Cardiac septum (tissue), 1 donor: ENCODE data around the gene N4BP2L2. TPM values are rescaled to one million over a fixed set of nuclear protein-coding genes. Genes with fewer than 3 reads are reported as not detected.

Source experiments
- DNase-seq: peaks from one replicate; pipeline ENCODE4 v3.0.0-alpha.2; 2020; ENCODE audit warnings: low spot score
- intact Hi-C: fragments of 100-400 bp; cut with DNase I; formaldehyde crosslinking; loops from one replicate; pipeline ENCODE4 v1.14.0; 2022
- total RNA-seq: library from RNA; stranded (reverse); fragmentation: NEBNext Ultra II Directional; extraction: Animal tissue kit (Norgen Biotek cat#: 25700); gene quantifications from one replicate; pipeline ENCODE4 v1.2.1, GENCODE V29; 2021
- donor health status: DM: no; HTN: no; CAD: no.

N4BP2L2 gene
- total RNA-seq, 1 donor from 2014 or later = 132 TPM

GRCh38 chr13:32537580-32538142, 934 bp downstream of the N4BP2L2 start:
- intact Hi-C loops = no loop called here
- DNase-seq = no peak

DNA sequence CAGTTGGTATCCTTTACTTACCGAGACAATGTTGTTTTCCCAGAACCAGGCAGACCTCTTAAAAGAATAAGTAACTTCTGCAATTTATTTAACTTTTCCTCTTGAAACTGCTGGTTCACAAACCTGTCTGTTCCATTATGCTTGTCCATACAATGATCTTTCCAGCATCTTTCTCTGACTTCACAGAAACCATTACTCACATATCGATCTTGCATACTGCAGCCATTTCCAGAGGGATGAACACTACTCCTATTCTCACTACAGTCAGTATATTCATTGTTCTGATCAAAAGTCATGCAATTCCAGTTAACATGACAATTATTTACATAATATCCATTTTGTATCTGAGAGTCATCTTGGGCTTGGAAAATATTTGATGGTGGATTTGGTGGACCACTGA, 2.8 kb downstream of the N4BP2L2 start:
- intact Hi-C loops = no loop called here
- no peak for DNase-seq

DNA sequence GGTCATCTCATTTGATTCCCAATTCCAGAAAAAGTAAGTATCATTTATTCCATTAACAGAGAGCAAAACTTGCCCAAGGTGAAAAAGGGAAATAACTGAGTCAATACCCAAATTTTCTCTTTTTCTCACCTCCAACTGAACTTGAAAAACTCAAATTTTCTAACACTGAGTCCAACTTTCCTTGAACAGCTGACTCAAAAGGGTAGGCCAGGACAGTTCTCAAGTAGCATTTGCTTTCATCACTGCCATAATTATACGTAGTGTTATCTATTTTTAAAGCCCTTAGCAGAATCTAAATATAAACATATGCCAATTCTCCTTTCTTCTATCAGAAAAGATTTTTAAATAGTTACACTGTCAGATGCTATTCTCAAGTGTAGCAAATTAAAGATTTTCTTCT, 3.5 kb downstream of the N4BP2L2 start:
- DNase-seq = no peak
- intact Hi-C loops = no loop called here

- no peak for DNase-seq
- intact Hi-C loops = no loop called here
Measured at GRCh38 chr13:32530841-32531253, 7.7 kb downstream of the N4BP2L2 start.

DNA sequence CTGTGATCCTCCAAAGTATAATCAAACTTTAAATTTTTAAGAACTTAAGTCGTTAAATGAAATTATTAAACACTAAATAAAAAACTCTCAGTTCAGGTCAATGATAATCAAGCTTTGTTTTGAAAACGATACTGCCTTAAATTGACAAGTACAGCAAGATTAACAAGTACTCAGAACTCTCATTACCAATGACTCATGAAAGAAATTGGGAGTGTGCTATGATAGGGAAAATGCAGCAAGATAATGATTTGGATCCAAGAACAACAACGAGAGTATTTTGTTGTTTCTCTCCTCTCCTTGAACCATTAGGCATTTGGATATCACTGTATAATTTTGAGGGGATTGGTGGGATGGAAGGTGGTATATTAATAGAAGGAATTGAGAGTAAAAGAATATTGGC, 10.2 kb downstream of the N4BP2L2 start:
- intact Hi-C loops = no loop called here
- no peak for DNase-seq

DNA sequence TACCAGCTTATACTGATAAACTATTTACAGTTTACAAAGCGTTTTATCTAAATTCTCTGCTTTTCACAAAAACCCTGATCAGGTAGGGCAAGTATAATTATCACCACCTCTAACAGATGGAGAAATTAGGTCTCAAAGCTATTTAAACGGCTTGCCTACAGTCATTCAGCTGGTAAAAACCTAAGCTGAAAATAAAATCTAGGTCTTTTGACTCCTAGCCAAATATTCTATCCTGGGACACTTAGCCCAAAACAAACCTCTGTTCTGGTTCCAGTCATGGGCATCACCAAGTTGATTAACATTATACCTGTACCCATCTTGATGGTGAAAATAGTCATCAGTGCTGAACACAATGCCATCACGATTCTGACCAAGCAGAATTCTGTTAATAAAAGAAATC, 11.4 kb downstream of the N4BP2L2 start:
- DNase-seq = no peak
- intact Hi-C loops = no loop called here

- intact Hi-C loops = no loop called here
- no peak for DNase-seq
Measured at GRCh38 chr13:32525766-32526165, 12.8 kb downstream of the N4BP2L2 start.

DNA sequence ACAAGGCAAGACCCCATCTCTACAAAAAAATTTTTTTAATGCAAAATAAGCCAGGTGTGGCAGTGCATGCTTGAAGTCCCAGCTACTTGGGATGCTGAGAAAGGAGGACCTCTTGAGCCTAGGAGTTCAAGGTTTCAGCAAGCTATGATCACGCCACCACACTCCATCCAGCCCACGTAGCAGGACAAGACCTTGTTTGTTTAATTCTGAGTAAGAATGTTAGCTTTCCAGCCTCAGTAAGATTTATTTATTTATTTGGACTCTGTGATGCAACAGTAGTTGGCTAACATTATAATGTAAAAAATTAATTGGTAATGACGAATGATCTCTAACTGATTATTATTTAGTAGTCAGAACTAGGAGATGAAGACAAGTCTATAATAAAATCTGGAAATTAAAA, 23.3 kb downstream of the N4BP2L2 start:
- no peak for DNase-seq
- intact Hi-C loops = no loop called here

DNA sequence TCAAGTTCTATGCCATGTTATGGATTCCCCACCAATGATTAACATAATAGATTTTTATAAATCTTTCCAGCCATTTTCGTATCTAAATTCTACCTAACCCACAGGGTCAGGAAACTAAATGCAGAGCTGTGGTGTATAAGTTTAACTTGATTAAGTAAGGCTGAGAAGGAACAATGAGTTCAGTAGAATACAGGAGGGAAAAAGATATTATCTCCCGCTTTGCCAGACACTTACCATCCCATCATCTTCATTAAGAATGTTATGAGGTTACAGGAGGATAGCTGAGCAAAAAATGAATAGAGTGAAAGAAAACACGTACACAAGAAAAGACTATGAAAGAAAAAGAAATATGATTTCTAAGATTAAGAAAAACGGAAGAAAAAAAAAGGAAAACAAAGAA, 27.1 kb downstream of the N4BP2L2 start:
- no peak for DNase-seq

DNA sequence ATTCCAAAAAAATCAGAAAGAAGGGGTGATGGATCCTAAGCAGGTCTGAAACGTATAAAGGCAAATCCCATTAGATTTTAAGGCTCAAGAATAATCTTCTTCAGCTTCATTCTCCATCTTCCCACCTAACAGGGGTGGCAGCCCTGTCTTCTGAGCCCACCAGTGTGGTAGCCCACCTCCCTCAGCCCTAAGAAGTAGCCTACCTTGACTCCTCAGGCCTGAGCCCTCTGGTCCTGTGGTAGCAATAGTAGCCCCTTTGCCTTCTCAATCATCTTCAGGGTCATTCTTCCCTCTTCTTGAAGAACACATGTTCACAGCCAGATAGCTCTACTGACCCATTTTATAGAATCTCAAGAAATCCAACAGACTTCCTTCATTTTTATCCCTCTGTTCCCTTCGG, 33.7 kb downstream of the N4BP2L2 start:
- intact Hi-C loops = no loop called here
- no peak for DNase-seq

More for the DNA sequence above, 27.1 kb downstream of the N4BP2L2 start:
- intact Hi-C loops = no loop called here

DNA sequence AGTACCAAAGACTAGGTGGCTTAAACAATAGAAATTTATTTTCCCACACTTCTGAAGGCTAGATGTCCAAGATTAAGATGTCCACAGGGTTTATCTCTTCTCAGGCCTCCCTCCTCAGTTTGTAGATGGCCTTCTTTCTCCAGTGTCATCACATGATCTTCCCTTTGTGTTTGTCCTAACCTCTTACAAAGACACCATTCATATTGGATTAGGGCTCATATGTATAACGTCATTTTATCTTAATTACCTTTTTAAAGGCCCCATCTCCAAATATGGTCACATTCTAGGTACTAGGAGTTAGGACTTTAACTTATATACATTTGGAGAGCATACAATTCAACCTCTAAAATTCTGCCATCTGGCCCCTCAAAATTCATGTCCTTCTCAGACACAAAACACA, 34.3 kb downstream of the N4BP2L2 start:
- DNase-seq = no peak
- intact Hi-C loops = no loop called here

DNA sequence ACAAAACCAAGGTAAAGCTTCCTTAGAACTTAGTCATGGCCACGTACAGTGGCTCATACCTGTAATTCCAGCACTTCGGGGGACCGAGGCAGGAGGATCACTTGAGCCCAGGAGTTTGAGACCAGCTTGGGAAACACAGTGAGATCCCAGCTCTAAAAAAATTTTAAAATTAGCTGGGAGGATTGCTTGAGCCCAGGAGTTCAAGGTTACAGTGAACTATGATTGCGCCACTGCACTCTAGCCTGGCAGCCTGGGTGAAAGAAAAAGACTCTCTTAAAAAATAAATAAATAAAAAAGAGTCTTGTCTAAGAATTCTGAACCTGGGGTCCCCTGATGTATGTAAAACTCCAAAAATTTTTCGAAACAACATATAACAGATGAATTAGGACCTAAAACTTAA, 34.9 kb downstream of the N4BP2L2 start:
- no peak for DNase-seq
- intact Hi-C loops = no loop called here

DNA sequence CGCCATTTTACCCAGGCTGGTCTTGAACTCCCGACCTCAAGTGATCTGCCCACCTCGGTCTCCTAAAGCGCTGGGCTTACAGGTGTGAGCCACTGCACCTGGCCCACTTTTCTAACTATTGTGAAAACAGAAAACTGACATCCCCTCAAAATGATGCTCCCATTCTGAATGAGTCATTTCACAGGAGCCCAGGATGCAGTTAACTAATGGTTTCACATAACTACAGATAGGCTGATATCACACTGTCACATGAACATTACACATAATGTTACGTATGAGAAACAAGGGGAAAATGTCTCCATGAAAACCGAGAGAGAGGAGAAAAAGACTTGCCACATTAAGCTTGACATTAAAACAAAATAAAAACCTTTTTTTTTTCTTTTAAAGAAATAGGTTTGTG, 37.5 kb downstream of the N4BP2L2 start:
- DNase-seq = no peak
- intact Hi-C loops = no loop called here

GRCh38 chr13:32499538-32500210, 38.9 kb downstream of the N4BP2L2 start:
- intact Hi-C loops = no loop called here
- no peak for DNase-seq

- DNase-seq = no peak
Measured at GRCh38 chr13:32497589-32497988, 41.0 kb downstream of the N4BP2L2 start.

GRCh38 chr13:32496599-32497160, 41.9 kb downstream of the N4BP2L2 start:
- DNase-seq = no peak
- intact Hi-C loops = no loop called here

More at GRCh38 chr13:32497589-32497988, 41.0 kb downstream of the N4BP2L2 start:
- intact Hi-C loops = no loop called here

GRCh38 chr13:32495841-32496240, 42.8 kb downstream of the N4BP2L2 start:
- intact Hi-C loops = no loop called here
- no peak for DNase-seq

GRCh38 chr13:32495429-32495828, 43.2 kb downstream of the N4BP2L2 start:
- intact Hi-C loops = no loop called here
- DNase-seq = no peak

DNA sequence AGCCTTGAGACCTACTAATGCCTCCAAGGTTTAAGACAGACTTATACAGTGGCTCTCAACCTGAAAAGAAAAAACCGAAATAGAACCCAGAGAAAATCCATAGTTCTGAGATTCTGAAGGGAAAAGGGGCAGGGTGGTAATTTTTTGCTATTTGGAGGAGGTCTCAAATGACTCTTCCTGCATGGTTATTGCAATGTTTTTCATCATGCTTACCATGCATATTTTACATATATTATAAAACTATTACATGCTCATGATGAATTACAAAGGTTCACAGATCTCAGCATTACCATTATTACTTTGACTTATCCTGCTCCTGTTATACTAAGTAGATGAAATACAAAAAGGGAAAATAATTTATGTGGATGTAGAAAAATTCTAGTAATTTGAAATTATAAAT, 47.6 kb downstream of the N4BP2L2 start:
- DNase-seq = no peak
- intact Hi-C loops = no loop called here

- intact Hi-C loops = no loop called here
- DNase-seq = no peak
Measured at GRCh38 chr13:32476892-32477291, 61.7 kb downstream of the N4BP2L2 start.

GRCh38 chr13:32476021-32476731, 62.4 kb downstream of the N4BP2L2 start:
- no peak for DNase-seq
- intact Hi-C loops = no loop called here
